GM12872 (cell line): Measurements from ENCODE around the gene NAT8L.

Source experiments
- TF ChIP-seq, protein P1 (sequence below): IDR thresholded peaks from 3 replicates; pipeline ENCODE4 v1.5.1; 2011; ENCODE audit warnings: low read depth, mild to moderate bottlenecking, low read length, moderate library complexity; ENCODE audit not compliant: insufficient read depth

NAT8L gene

DNA sequence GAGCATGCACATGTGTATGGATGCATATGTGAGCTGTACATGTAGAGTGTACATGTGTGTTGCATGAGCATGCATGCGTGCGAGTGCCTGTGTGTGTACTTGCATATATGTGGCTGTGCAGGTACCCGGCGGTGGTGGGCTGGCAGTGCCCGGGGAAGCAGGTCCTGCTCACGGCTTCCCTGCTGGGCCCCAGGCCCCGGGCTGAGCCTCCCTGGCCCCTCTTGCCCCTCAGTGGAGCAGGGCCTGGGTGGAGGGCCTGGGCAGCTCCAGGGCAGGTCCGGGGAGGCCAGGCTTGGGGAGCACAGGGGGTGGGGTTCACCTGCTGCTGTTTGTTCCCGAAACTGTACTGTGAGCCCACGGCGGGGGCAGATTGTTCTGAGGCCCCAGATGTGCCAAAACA is 9.4 kb downstream of the NAT8L start:
- TF ChIP-seq, protein P1, sequence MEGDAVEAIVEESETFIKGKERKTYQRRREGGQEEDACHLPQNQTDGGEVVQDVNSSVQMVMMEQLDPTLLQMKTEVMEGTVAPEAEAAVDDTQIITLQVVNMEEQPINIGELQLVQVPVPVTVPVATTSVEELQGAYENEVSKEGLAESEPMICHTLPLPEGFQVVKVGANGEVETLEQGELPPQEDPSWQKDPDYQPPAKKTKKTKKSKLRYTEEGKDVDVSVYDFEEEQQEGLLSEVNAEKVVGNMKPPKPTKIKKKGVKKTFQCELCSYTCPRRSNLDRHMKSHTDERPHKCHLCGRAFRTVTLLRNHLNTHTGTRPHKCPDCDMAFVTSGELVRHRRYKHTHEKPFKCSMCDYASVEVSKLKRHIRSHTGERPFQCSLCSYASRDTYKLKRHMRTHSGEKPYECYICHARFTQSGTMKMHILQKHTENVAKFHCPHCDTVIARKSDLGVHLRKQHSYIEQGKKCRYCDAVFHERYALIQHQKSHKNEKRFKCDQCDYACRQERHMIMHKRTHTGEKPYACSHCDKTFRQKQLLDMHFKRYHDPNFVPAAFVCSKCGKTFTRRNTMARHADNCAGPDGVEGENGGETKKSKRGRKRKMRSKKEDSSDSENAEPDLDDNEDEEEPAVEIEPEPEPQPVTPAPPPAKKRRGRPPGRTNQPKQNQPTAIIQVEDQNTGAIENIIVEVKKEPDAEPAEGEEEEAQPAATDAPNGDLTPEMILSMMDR, result no peak

DNA sequence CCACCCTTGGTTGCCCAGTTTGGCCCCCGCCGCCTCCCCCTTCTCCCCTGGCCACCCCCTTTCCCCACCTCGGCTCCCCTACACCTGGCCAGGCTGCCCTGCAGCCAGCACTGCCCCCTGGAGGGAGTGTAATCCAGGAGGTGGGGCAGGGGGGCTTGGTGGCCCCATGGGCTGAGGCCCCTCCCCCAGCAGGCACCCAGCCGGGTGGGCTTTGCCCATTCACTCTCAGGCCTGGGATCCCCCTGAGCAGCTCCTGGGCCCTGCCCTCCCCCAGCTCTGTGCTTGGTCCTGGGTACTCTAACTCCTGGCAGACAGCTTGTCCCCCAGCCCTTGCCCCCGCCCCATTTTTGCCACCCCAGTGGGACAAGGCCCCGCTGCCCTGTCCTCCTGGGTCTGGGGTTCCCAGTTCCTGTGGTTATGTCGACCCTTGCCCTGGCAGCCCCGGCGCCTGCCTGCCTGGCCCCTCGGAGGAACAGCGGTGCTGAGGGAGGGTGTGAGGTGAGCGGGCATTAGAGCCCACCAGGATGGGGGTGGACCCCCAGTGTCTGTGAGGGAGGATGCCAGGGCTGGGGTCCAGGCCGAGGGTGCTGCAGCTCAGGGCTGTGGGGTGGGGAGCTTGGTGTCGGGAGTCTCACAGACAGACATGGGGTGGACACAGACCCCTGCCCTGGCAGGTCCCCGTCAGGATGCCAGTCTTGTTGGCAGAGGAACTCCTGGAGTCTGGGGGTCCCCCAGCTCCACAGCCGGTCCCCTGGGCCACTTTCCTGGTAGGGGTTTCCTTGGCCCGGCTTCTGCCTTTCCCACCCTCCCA is 10.2 kb downstream of the NAT8L start:
- TF ChIP-seq, protein P1, result no peak

DNA sequence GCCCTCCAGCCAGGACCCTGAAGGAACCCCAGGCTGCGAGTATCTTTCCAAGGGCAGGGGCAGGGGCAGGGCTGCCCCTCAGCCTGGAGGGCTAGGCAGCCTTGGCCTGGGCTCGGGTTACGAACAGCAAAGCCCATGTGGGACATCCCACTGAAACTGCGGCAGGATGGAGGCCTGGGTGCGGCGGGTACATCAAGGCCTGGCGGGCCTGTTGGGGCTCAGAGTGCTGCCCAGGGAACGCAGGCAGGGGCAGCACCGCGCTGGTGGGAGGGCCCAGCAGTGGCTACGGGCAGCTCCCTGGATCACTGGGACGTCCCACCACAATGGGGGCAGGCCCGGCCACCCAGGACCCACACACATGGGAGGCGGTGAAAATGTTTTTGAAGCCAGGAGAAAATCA is 10.9 kb downstream of the NAT8L start:
- TF ChIP-seq, protein P1, result no peak

DNA sequence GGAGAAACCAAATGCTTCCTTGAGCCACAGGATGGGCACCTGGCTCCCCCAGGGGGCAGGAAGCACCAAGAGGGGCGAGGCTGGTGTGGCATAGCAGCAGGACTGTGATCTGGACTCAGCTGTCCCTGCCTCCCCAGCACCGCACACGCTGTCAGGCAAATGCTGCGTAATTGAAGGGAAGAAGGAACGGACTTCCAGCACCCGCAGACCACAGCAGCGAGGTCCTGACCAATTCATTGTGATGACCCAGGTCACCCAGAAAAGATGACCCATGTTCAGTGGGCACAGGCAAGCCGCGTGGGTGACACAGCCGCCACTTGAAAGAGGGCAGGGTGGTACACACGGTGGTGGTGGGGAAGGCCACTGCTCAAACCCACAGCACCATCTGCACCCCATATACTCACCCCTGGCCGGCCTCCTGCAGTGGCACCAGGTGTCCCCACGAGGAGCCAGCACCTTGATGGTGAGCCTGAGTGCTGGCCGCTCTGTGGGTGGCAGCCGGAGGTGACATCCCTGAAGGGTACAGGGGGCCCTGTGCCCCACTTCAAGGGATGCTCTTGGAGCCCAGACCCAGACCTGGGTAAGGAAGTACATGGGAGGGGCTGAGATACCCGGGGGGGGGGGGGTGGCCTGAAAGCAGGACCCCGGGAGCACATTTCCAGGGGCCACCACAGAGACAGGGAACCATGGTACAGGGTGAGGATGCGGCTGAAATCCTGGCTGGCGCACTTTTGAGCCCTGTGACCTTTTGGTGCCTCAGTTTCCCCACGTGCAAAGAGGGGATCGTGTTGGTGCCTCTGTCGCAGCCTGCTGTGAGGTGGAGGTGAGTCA is 11.5 kb downstream of the NAT8L start:
- TF ChIP-seq, protein P1, result no peak

DNA sequence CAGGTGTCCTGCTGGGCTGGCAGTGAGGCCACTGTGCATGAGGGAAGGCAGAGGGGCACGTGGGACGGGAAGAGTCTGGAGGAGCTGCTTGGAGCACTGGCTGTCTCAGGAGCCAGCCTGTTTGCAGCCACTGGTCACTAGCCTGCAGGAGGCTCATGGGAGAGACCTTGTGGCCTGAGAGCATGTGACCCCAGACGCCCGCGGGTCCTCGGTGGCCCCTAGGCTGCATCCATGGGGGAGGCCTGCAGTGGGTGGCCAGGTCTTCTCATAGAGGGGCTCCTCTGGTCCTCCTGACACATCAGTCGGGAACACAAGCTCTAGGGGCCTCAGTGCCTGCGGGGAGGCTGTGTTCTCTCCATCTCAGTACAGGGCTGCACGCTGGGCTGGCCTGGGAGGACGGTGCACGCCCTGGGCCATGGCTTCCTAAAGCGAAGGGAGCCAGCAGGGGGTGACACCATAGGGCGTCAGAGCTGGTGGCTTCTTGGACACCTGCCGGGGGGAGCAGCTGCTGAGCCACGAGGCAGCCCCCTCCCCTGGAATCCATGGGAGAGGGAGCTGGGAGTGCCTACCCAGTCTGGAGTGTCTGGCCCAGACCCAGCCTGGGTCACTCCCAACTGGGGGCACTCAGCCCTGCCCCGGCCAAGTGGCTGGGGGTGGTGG is 12.3 kb downstream of the NAT8L start:
- TF ChIP-seq, protein P1, result no peak

DNA sequence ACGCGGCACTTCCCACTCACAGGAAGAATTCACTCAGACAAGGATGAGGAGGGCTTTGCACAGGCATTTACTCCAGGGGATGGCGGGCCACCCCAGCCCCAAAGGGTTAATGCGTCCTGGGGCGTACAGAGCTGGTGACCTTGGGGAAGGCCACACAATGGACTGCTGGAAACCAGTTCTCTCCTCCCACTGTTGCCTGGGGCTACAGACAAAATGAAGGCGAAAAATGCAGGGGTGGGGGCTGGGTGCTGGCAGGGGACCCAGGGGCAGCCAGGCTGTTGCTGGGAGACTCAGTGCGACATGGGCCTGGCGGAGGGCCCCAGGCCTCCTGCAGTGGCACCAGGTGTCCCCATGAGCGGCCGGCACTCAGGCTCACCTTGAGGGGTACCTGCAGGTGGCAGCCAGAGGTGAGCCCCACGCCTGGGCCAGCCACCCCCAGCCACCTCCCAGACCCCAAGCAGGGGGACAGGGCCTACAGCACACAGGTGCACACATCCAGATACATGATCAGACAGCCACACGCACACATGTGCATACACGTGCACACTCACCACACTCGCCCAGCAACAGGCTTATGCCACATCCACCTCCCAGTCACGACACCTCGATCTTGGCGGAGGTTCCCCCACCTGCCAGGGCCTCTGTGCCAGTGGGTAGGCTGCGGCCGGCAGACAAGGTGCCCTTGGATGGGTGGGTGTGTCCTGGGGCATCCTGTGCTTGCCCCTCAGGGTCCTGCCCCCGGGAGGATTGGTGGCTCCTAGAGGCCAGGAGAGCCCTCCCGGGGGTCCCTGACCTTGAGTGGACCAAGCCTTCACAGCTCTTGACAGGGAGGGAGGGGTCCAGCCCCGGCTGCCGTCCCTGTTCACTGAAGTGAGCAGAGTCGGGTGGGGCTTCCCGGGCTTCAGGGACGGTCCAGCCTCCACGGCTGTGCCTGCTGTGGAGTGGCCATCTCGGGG is 13.1 kb downstream of the NAT8L start:
- TF ChIP-seq, protein P1, result no peak
